Activated CD4-positive, alpha-beta T cell treated with anti-CD3 and anti-CD28 coated beads for 36 hours (primary cell): ENCODE results near the gene RASGRF2. TPM values are rescaled to one million over a fixed set of nuclear protein-coding genes. Genes with fewer than 3 reads are reported as not detected.
"Not testable (repeated sequence)": the region's sequence is repeated elsewhere in the genome, so short reads cannot be mapped to it uniquely, and the experiment has no call there.

ENCODE experiments used
- ATAC-seq: fragments of 200-7000 bp; cut with Tn5 transposase; one replicate; pipeline ENCODE4 v1.10.0; 2021; ENCODE audit warnings: mild to moderate bottlenecking, moderate library complexity
- CTCF ChIA-PET: fragments of 350-600 bp; sonication (Branson Sonifier 250); formaldehyde crosslinking; loops from one replicate; lab custom pipeline; 2021; ENCODE audit warnings: antibody characterized with exemption; lab: Charles Lee
- POLR2A ChIA-PET: fragments of 350-600 bp; sonication (Branson Sonifier 250); formaldehyde crosslinking; loops from one replicate; lab custom pipeline; 2021; ENCODE audit warnings: antibody characterized with exemption, inconsistent platforms; lab: Charles Lee
- DNase-seq: peaks from one replicate; pipeline ENCODE4 v3.0.0-alpha.2; 2020
- H3K27ac Mint-ChIP-seq: one replicate; pipeline ENCODE4 v1.8.0; 2021; ENCODE audit warnings: mixed read lengths
- H3K27me3 Mint-ChIP-seq: one replicate; pipeline ENCODE4 v1.8.0; 2021; ENCODE audit warnings: mixed read lengths
- H3K36me3 Mint-ChIP-seq: one replicate; pipeline ENCODE4 v1.8.0; 2021; ENCODE audit warnings: low read depth, mixed read lengths
- H3K4me1 Mint-ChIP-seq: one replicate; pipeline ENCODE4 v1.8.0; 2021; ENCODE audit warnings: mixed read lengths
- H3K4me3 Mint-ChIP-seq: one replicate; pipeline ENCODE4 v1.8.0; 2021; ENCODE audit warnings: mild to moderate bottlenecking, moderate library complexity, mixed read lengths
- H3K9me3 Mint-ChIP-seq: one replicate; pipeline ENCODE4 v1.8.0; 2021; ENCODE audit warnings: low read depth, mixed read lengths
- intact Hi-C, 2 experiments: fragments of 100-400 bp; cut with DNase I in 1 of 2; cut with micrococcal nuclease in 1 of 2; formaldehyde crosslinking; loops; one replicate each; pipeline versions ENCODE4 v1.14.2 to v1.15.1; 2022 to 2024; cut with DNase I, micrococcal nuclease
- total RNA-seq, 2 experiments: library from RNA; stranded (reverse); gene quantifications; one replicate each; pipeline ENCODE4 v1.2.3, GENCODE V29; 2021

The RASGRF2 gene
- total RNA-seq, 2 experiments from 2014 or later, result 8.2 to 14.2 TPM

- H3K27ac Mint-ChIP-seq, result peak overlapping the region; percentile 96
- CTCF ChIA-PET, result interaction anchor here (0.6 to 1.3 kb wide), 2 partner anchors 10 to 38 kb away, joined by 3 read pairs; no protein-coding TSS in a partner anchor
- peak overlapping the region; percentile 77 for H3K4me3 Mint-ChIP-seq
- POLR2A ChIA-PET, result interaction anchor here (1.0 to 1.2 kb wide), 2 partner anchors 13 to 48 kb away, joined by 3 to 5 read pairs; no protein-coding TSS in a partner anchor
- peaks cover 10% of the 10 kb centered on the region for H3K36me3 Mint-ChIP-seq
- intact Hi-C loops, result loop anchor here (2.0 to 10.0 kb wide), 7 partner anchors 45 to 1015 kb away; partner anchors contain the start of genes ATG10 (in 1 of the 2), MTX3 (in 1 of the 2), RASGRF2 (in 1 of the 2) and ZCCHC9 (in 1 of the 2)
- ATAC-seq, result no peak
- no peaks in the 10 kb centered on the region for H3K27me3 Mint-ChIP-seq
- H3K9me3 Mint-ChIP-seq, result no peaks in the 10 kb centered on the region
- H3K4me1 Mint-ChIP-seq, result peaks cover 86% of the 10 kb centered on the region
- no peak for DNase-seq
These were observed 46.1 kb downstream of the RASGRF2 start for GRCh38 chr5:81006231-81006630.

DNA sequence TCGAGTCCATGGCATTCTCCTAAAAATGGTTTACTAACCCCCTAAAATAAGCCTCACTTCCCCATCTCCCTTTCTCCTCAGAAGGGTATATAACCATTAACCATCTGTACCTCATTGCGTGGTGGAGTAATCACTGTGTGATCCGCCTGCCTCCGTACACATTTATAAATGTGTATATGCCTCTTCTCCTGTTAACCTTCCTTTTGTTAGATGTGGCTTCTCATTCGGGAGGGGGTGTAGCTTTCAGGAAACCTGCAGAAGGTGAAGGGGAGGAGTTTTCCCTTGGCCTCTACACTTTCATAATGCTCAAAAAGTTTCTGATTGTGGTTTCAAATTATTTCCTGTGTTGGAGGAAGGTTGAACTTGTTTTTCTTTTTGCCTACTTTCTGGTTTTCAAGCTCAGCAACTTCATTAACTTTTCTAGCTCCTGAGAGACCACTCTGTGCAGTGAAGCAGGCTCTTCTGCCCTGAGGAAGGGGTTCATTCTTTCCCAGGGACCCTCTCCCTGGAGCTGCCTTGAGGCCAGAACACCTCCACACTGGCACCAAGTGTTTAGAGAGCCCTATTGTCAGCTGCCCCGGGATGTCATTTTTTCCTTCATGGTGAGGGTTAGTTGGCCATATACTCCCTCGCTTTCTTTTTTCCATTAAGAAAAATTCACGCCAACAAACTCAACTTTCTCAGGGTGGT lies 46.9 kb downstream of the RASGRF2 start:
- intact Hi-C loops, result loop anchor here (1.0 to 10.0 kb wide), 12 partner anchors 10 to 1016 kb away; partner anchors contain the start of genes ATG10 (in 1 of the 2), MTX3 (in 1 of the 2), RASGRF2 (in 1 of the 2) and ZCCHC9 (in 1 of the 2)
- Mint-ChIP-seq H3K4me3 (peak overlapping the region; percentile 77), H3K9me3 (no peaks in the 10 kb centered on the region), H3K27me3 (no peaks in the 10 kb centered on the region), H3K36me3 (peaks cover 10% of the 10 kb centered on the region), H3K4me1 (peaks cover 82% of the 10 kb centered on the region), H3K27ac (peak overlapping the region; percentile 96)
- ChIA-PET POLR2A (interaction anchor here (0.6 to 1.9 kb wide), 9 partner anchors 9 to 1770 kb away, joined by 3 to 14 read pairs (median 3); partner anchors contain the start of gene RASGRF2), CTCF (interaction anchor here (0.8 to 2.7 kb wide), 3 partner anchors 10 to 1448 kb away, joined by 3 to 12 read pairs (median 7); no protein-coding TSS in a partner anchor)
- peak; percentile 83 for ATAC-seq
- peak; percentile 71 for DNase-seq

DNA sequence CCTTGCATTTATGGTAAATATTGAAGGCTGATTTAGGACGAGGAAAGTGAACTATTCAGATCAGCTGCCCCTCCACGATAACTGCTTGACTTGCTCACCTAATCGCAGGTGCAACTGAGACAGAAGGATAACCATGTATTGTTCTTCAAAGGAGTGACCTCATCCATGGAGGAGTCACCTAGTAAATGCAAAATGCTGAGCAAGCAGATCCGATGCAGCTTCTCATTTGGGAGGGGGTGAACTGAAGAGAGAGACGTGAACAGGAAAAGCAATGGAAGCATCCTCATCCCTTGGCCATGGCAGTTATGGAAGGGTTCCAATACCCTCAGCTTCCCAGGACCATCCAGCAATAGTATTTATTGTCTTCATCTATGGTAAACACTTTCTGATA lies 47.5 kb downstream of the RASGRF2 start:
- Mint-ChIP-seq H3K36me3 (peaks cover 10% of the 10 kb centered on the region), H3K4me1 (peaks cover 80% of the 10 kb centered on the region), H3K4me3 (peak overlapping the region; percentile 77), H3K9me3 (no peaks in the 10 kb centered on the region), H3K27me3 (no peaks in the 10 kb centered on the region), H3K27ac (peak overlapping the region; percentile 96)
- ATAC-seq, result peak; percentile 71
- ChIA-PET POLR2A (interaction anchor here (0.6 to 1.9 kb wide), 7 partner anchors 10 to 1771 kb away, joined by 3 to 14 read pairs (median 3); partner anchors contain the start of gene RASGRF2), CTCF (interaction anchor here (0.6 to 2.7 kb wide), 5 partner anchors 10 to 1449 kb away, joined by 3 to 12 read pairs (median 7); no protein-coding TSS in a partner anchor)
- DNase-seq, result peak; percentile 64
- intact Hi-C loops, result loop anchor here (1.0 to 10.0 kb wide), 12 partner anchors 10 to 1017 kb away; partner anchors contain the start of genes ATG10 (in 1 of the 2), MTX3 (in 1 of the 2), RASGRF2 (in 1 of the 2) and ZCCHC9 (in 1 of the 2)

DNA sequence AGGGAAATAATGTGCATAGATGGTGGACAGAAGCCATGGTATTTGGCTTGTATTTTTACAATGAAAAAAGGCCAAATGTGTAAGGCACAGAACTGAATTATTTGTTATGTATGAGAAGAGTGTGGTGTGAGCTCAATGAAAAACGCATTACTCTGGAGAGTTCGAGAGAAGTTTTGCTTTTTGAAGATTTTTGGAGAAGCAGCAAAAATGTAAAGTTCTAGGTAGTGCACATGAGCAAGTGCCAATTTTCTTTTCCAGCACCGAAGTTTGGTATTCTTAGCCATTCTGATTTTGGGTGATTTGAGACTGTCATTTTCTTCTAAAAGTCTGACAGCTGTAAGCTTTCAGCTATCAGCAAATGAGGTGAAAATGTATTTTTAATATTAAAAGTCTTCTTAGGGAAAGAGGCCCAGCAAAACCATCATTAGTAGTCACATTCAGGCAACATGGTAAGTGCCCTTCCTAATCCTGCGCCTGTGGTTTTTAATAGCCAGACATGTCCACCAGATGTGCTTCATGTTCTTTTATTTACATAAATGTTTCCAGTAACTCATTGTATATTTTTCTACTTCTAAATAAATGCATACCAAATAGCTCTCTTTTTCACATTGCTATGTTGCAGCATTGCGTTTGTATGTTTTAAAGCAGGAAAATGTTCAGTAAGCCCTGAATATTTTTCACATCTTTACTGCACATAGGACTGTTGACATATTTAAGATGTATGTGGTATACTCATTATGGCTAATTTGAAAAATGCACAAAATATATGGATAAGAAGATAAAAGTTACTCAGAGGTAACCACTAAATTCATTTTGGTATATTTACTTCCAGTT lies 50.4 kb downstream of the RASGRF2 start:
- Mint-ChIP-seq H3K36me3 (peaks cover 11% of the 10 kb centered on the region), H3K4me1 (peaks cover 75% of the 10 kb centered on the region), H3K27ac (peak overlapping the region; percentile 31), H3K27me3 (no peaks in the 10 kb centered on the region), H3K4me3 (no peak overlapping the region), H3K9me3 (no peaks in the 10 kb centered on the region)
- ATAC-seq (no peak), DNase-seq (no peak)
- ChIA-PET CTCF (interaction anchor here (0.5 to 1.7 kb wide), 3 partner anchors 14 to 150 kb away, joined by 4 read pairs; no protein-coding TSS in a partner anchor), POLR2A (interaction anchor here (0.7 kb wide), 1 partner anchor 86 kb away, joined by 9 read pairs; no protein-coding TSS in a partner anchor)
- intact Hi-C loops, result loop anchor here in 1 of 2 experiments (10.0 kb wide), 1 partner anchor 756 kb away; the partner anchor contains the start of gene SERINC5

- no peak overlapping the region for H3K27ac Mint-ChIP-seq
- peaks cover 76% of the 10 kb centered on the region for H3K4me1 Mint-ChIP-seq
- H3K27me3 Mint-ChIP-seq, result no peaks in the 10 kb centered on the region
- CTCF ChIA-PET, result no interaction called here
- no peaks in the 10 kb centered on the region for H3K9me3 Mint-ChIP-seq
- POLR2A ChIA-PET, result no interaction called here
- ATAC-seq (no peak), DNase-seq (peak; percentile 35)
- intact Hi-C loops, result loop anchor here in 1 of 2 experiments (10.0 kb wide), 1 partner anchor 760 kb away; the partner anchor contains the start of gene SERINC5
- H3K36me3 Mint-ChIP-seq, result peaks cover 10% of the 10 kb centered on the region
- no peak overlapping the region for H3K4me3 Mint-ChIP-seq
These were observed 54.2 kb downstream of the RASGRF2 start for GRCh38 chr5:81014348-81014747.

- Mint-ChIP-seq H3K4me1 (peaks cover 77% of the 10 kb centered on the region), H3K9me3 (no peaks in the 10 kb centered on the region), H3K27ac (peak overlapping the region; percentile 30), H3K36me3 (peaks cover 10% of the 10 kb centered on the region), H3K4me3 (no peak overlapping the region), H3K27me3 (no peaks in the 10 kb centered on the region)
- no peak for ATAC-seq
- DNase-seq, result no peak
- ChIA-PET POLR2A (interaction anchor here (0.6 to 2.7 kb wide), 2 partner anchors 9 to 54 kb away, joined by 3 to 14 read pairs; no protein-coding TSS in a partner anchor), CTCF (interaction anchor here (0.8 to 3.3 kb wide), 3 partner anchors 8 to 12 kb away, joined by 3 to 12 read pairs (median 4); no protein-coding TSS in a partner anchor)
- intact Hi-C loops, result loop anchor here (2.0 to 10.0 kb wide), 2 partner anchors 53 to 761 kb away; partner anchors contain the start of gene SERINC5 (in 1 of the 2)
These were observed 56.0 kb downstream of the RASGRF2 start for GRCh38 chr5:81016116-81016515.

GRCh38 chr5:81017320-81017719 lies 57.2 kb downstream of the RASGRF2 start:
- DNase-seq (peak; percentile 50), ATAC-seq (peak; percentile 59)
- peaks cover 10% of the 10 kb centered on the region for H3K36me3 Mint-ChIP-seq
- H3K9me3 Mint-ChIP-seq, result no peaks in the 10 kb centered on the region
- H3K27me3 Mint-ChIP-seq, result no peaks in the 10 kb centered on the region
- H3K4me3 Mint-ChIP-seq, result peak overlapping the region; percentile 3
- CTCF ChIA-PET, result interaction anchor here (0.6 to 3.3 kb wide), 5 partner anchors 9 to 316 kb away, joined by 3 to 12 read pairs (median 3); no protein-coding TSS in a partner anchor
- POLR2A ChIA-PET, result interaction anchor here (2.7 kb wide), 1 partner anchor 10 kb away, joined by 14 read pairs; no protein-coding TSS in a partner anchor
- peaks cover 80% of the 10 kb centered on the region for H3K4me1 Mint-ChIP-seq
- intact Hi-C loops, result loop anchor here (1.0 to 10.0 kb wide), 3 partner anchors 10 to 763 kb away; partner anchors contain the start of gene SERINC5 (in 1 of the 2)
- peak overlapping the region; percentile 96 for H3K27ac Mint-ChIP-seq

DNA sequence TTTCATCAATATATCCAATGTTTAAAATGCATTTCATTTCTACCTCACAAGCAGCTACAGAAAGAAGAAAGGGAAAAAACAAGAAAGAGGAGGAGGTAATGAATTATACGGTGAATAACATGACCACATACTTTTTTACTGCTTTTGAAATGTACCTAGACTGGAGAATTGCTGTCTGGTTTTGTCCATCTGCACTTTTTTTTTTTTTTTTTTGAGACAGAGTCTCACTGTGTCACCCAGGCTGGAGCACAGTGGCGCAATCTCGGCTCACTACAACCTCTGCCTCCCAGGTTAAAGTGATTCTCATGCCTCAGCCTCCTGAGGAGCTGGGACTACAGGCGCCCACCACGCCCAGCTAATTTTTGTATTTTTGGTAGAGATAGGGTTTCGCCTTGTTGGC lies 58.4 kb downstream of the RASGRF2 start:
- H3K27ac Mint-ChIP-seq, result peak overlapping the region; percentile 96
- peak; percentile 68 for DNase-seq
- intact Hi-C loops, result loop anchor here (1.0 to 10.0 kb wide), 5 partner anchors 11 to 764 kb away; partner anchors contain the start of genes RASGRF2 (in 1 of the 2) and SERINC5 (in 1 of the 2)
- not testable (repeated sequence) for H3K9me3 Mint-ChIP-seq, H3K27me3 Mint-ChIP-seq, H3K36me3 Mint-ChIP-seq
- ChIA-PET CTCF (interaction anchor here (0.6 to 3.3 kb wide), 4 partner anchors 11 to 762 kb away, joined by 3 to 12 read pairs (median 4); no protein-coding TSS in a partner anchor), POLR2A (interaction anchor here (0.6 to 2.7 kb wide), 2 partner anchors 11 to 31 kb away, joined by 4 to 14 read pairs; no protein-coding TSS in a partner anchor)
- H3K4me1 Mint-ChIP-seq, result peaks cover 85% of the 10 kb centered on the region
- peak; percentile 84 for ATAC-seq
- peak overlapping the region; percentile 40 for H3K4me3 Mint-ChIP-seq

DNA sequence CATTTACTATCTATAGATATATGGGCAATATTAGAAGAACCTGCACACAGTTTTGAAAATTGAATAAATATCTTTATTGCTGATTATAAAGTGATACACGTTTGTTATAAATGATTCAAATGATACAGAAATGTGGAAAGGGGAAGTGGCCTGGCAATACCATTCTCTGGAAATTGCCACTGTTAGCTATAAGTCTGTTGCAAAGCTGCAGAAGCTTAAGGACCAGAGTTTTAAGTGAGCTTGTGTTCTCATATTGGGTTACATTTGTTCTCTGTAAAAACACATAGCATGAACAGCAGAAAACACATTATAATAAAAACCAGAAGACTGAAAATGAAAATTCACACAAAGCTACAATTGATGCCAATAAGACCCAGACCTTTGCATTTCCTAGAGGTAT lies 59.6 kb downstream of the RASGRF2 start:
- Mint-ChIP-seq H3K9me3 (no peaks in the 10 kb centered on the region), H3K4me1 (peaks cover 85% of the 10 kb centered on the region), H3K36me3 (no peaks in the 10 kb centered on the region), H3K27me3 (no peaks in the 10 kb centered on the region), H3K4me3 (no peak overlapping the region), H3K27ac (no peak overlapping the region)
- CTCF ChIA-PET, result interaction anchor here (1.7 kb wide), 1 partner anchor 19 kb away, joined by 5 read pairs; no protein-coding TSS in a partner anchor
- no peak for ATAC-seq
- intact Hi-C loops, result loop anchor here in 1 of 2 experiments (2.0 to 10.0 kb wide), 3 partner anchors 59 to 765 kb away; partner anchors contain the start of genes RASGRF2 and SERINC5
- no peak for DNase-seq
- POLR2A ChIA-PET, result no interaction called here
